Measurements from ENCODE around the gene SARDH. TPM values are rescaled to one million over a fixed set of nuclear protein-coding genes. Genes with fewer than 3 reads are reported as not detected.

The SARDH gene
- total and polyA plus RNA-seq, 2 of the 8 experiments (the other 6 are each of a cell fraction or from before 2014, with no cell fraction given), result 6.4 to 7.4 TPM

DNA sequence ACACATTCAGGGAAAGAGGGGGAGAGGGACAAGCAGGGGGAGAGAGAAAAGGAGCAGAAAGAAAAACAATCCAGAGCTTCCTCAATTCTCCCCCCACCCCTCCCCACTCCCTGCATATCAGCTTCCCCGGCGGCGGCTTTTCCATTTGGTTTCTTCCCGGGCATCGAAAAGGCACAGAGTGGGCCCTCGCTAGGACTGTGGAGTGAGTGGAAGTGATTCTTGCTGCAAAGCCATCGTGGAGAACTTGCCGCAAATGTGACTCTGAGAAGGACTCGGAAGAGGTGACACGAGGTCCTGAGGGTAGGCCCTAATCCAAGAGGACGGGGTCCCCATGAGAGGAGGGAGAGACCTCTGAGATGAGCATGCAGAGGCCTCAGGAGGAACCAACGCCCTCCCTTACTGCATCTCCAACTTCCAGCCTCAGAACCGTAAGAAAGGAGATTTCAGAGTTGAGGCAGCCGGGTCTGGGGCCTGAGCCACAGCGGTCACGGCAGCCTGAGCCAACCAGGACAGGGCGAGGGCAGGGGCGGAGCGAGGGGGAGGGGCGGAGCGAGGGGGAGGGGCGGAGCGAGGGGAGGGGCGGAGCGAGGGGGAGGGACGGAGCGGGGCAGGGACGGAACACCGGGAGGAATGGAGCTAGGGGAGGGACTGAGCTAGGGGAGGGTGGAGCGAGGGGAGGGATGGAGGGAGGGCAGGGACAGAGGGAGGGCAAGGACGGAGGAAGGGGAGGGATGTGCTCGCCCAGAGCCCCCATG, 21.2 kb upstream of the SARDH start (continued):
- TF ChIP-seq, protein P1, sequence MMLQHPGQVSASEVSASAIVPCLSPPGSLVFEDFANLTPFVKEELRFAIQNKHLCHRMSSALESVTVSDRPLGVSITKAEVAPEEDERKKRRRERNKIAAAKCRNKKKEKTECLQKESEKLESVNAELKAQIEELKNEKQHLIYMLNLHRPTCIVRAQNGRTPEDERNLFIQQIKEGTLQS (IDR thresholded peaks at IDR 0.05; ENCODE audit: insufficient read depth, low read depth, low read length), result no peak
- TF ChIP-seq BACH1 (IDR thresholded peaks at IDR 0.05; ENCODE audit: low read length), result no peak
- no peak for TF ChIP-seq POLR2A (IDR thresholded peaks at IDR 0.05; ENCODE audit: control extremely low read depth in 1 of 2, low read depth in 2 of 2, low read length in 2 of 2)
